CD4-positive, alpha-beta T cell treated with Interferon alpha-2 for 1 hour (primary cell): Measurements from ENCODE around the gene DAG1.

Experiments used
- DNase-seq, 2 donors: peaks; one replicate each; pipeline ENCODE4 v3.0.0-alpha.2; 2020 to 2022

Gene DAG1

GRCh38 chr3:49554633-49555265 lies 84.7 kb downstream of the DAG1 start:
- DNase-seq: no peak

- no peak for DNase-seq
These were observed 86.6 kb downstream of the DAG1 start for GRCh38 chr3:49556500-49557275.

- no peak for DNase-seq
These were observed 93.0 kb downstream of the DAG1 start for GRCh38 chr3:49563040-49563578.

- no peak for DNase-seq
These were observed 93.7 kb downstream of the DAG1 start for GRCh38 chr3:49563766-49564165.

GRCh38 chr3:49566312-49566711 lies 96.2 kb downstream of the DAG1 start:
- no peak for DNase-seq

GRCh38 chr3:49567406-49567805 lies 97.3 kb downstream of the DAG1 start:
- DNase-seq: no peak

GRCh38 chr3:49568965-49569364 lies 98.9 kb downstream of the DAG1 start:
- no peak for DNase-seq

GRCh38 chr3:49570028-49570654 lies 100.1 kb downstream of the DAG1 start:
- DNase-seq: no peak

- DNase-seq: no peak
These were observed 112.1 kb downstream of the DAG1 start for GRCh38 chr3:49582177-49582576.
